H1 (cell line): ENCODE measurements around the gene DHX57. TPM values are rescaled to one million over a fixed set of nuclear protein-coding genes. Genes with fewer than 3 reads are reported as not detected.

Source experiments
- CTCF ChIA-PET: fragments of 300-600 bp; sonication (Branson Sonifier 250); formaldehyde crosslinking; loops from one replicate; lab custom pipeline; 2021; ENCODE audit not compliant: partially characterized antibody; lab: Charles Lee
- POLR2A ChIA-PET: fragments of 300-600 bp; sonication (Branson Sonifier 250); formaldehyde crosslinking; loops from one replicate; lab custom pipeline; 2021; ENCODE audit warnings: inconsistent platforms; ENCODE audit not compliant: partially characterized antibody; lab: Charles Lee
- DNase-seq, 2 experiments: peaks; one replicate each; pipeline versions ENCODE4 v3.0.0 to v3.0.0-alpha.2; 2010 to 2022; ENCODE audit warnings: low spot score in 2 of 2, low read depth in 1 of 2, mixed read lengths in 1 of 2
- FAIRE-seq: peaks from 2 replicates; lab custom pipeline; 2011; peaks lifted over from hg19 to GRCh38; lab: Jason Lieb, UNC
- H2AFZ ChIP-seq: 2 replicates; pipeline ENCODE4 v1.8.1; 2012; ENCODE audit warnings: low read length, inconsistent platforms
- H2AK5ac ChIP-seq: 2 replicates; pipeline ENCODE4 v1.6.1; 2013; ENCODE audit warnings: low read depth, low read length
- H2BK120ac ChIP-seq: replicated peaks from 2 replicates; pipeline ENCODE3; 2013; ENCODE audit warnings: low read depth, low read length, inconsistent platforms
- H2BK12ac ChIP-seq: 2 replicates; pipeline ENCODE4 v1.6.1; 2013; ENCODE audit warnings: low read depth, low read length
- H2BK15ac ChIP-seq: 2 replicates; pipeline ENCODE4 v1.6.1; 2013; ENCODE audit warnings: low read length
- H2BK20ac ChIP-seq: 2 replicates; pipeline ENCODE4 v1.6.1; 2013; ENCODE audit warnings: low read length
- H2BK5ac ChIP-seq: 2 replicates; pipeline ENCODE4 v1.6.1; 2013; ENCODE audit warnings: low read depth, low read length
- H3K14ac ChIP-seq: 2 replicates; pipeline ENCODE4 v1.6.1; 2013; ENCODE audit warnings: inconsistent platforms; ENCODE audit not compliant: insufficient read length
- H3K18ac ChIP-seq: 2 replicates; pipeline ENCODE4 v1.6.1; 2013; ENCODE audit warnings: low read length; ENCODE audit errors: extremely low read depth
- H3K23ac ChIP-seq: 2 replicates; pipeline ENCODE4 v1.6.1; 2013; ENCODE audit warnings: inconsistent platforms; ENCODE audit not compliant: insufficient read length
- H3K23me2 ChIP-seq: 2 replicates; pipeline ENCODE4 v1.6.1; 2013; ENCODE audit warnings: low read depth, low read length
- H3K27ac ChIP-seq: 2 replicates; pipeline ENCODE4 v1.6.1; 2011; ENCODE audit warnings: low read depth, low read length, inconsistent platforms
- H3K27me3 ChIP-seq, 4 experiments: replicated peaks in 1 of 4; 1 replicate in 1 of 4; 2 replicates in 3 of 4; pipeline versions ENCODE4 v1.6.1 to v1.8.1; 2011 to 2013; ENCODE audit warnings: low read length in 3 of 4, mild to moderate bottlenecking in 3 of 4, inconsistent platforms in 2 of 4, mixed read lengths in 2 of 4, moderate library complexity in 1 of 4; ENCODE audit not compliant: control insufficient read depth in 3 of 4, insufficient read depth in 3 of 4; ENCODE audit errors: extremely low read depth in 1 of 4
- H3K36me3 ChIP-seq, 4 experiments: 2 replicates each; pipeline versions ENCODE4 v1.6.1 to v1.8.1; 2011 to 2013; ENCODE audit warnings: mild to moderate bottlenecking in 4 of 4, low read length in 3 of 4, moderate library complexity in 2 of 4, control low read depth in 1 of 4, inconsistent platforms in 1 of 4; ENCODE audit not compliant: insufficient read depth in 4 of 4, control insufficient read depth in 2 of 4
- H3K4ac ChIP-seq: replicated peaks from 2 replicates; pipeline ENCODE3; 2013; ENCODE audit warnings: low read length, low read depth, mixed read lengths, inconsistent platforms; ENCODE audit not compliant: insufficient read length
- H3K4me1 ChIP-seq, 4 experiments: replicated peaks in 1 of 4; 1 replicate in 1 of 4; 2 replicates in 3 of 4; pipeline versions ENCODE4 v1.6.1 to v1.8.1; 2011 to 2013; ENCODE audit warnings: low read length in 3 of 4, inconsistent platforms in 2 of 4, mixed read lengths in 1 of 4; ENCODE audit not compliant: insufficient read depth in 4 of 4, control insufficient read depth in 3 of 4
- H3K4me2 ChIP-seq, 2 experiments: 2 replicates each; pipeline versions ENCODE4 v1.6.1 to v1.8.1; 2011 to 2013; ENCODE audit warnings: low read depth in 2 of 2, low read length in 2 of 2, control low read depth in 1 of 2, inconsistent platforms in 1 of 2, mild to moderate bottlenecking in 1 of 2; ENCODE audit not compliant: insufficient read depth in 1 of 2
- H3K4me3 ChIP-seq, 4 experiments: fragments of 200-600, 300-600 bp in 1 of 4; sonication (generic), shearing (Covaris generic), sonication (Bioruptor Twin) in 1 of 4; 2 replicates each; pipeline versions ENCODE4 v1.5.1 to v1.8.1; 2011 to 2016; ENCODE audit warnings: low read length in 4 of 4, low read depth in 3 of 4, control low read depth in 2 of 4, inconsistent platforms in 2 of 4, mild to moderate bottlenecking in 2 of 4, mixed read lengths in 1 of 4, moderate library complexity in 1 of 4; ENCODE audit not compliant: insufficient read depth in 2 of 4; ENCODE audit errors: extremely low read depth in 1 of 4
- H3K56ac ChIP-seq: replicated peaks from 2 replicates; pipeline ENCODE3; 2013; ENCODE audit warnings: low read depth, mild to moderate bottlenecking, mixed read lengths, low read length, inconsistent platforms; ENCODE audit not compliant: insufficient read length
- H3K79me1 ChIP-seq: 2 replicates; pipeline ENCODE4 v1.6.1; 2013; ENCODE audit warnings: low read depth, low read length, control low read depth
- H3K79me2 ChIP-seq, 2 experiments: 2 replicates each; pipeline versions ENCODE4 v1.6.1 to v1.8.1; 2012 to 2013; ENCODE audit warnings: low read length in 2 of 2, mild to moderate bottlenecking in 2 of 2, inconsistent platforms in 1 of 2; ENCODE audit not compliant: insufficient read depth in 2 of 2, control insufficient read depth in 1 of 2
- H3K9ac ChIP-seq, 4 experiments: replicated peaks in 1 of 4; 1 replicate in 1 of 4; 2 replicates in 3 of 4; pipeline versions ENCODE4 v1.6.1 to v1.8.1; 2011 to 2013; ENCODE audit warnings: low read depth in 3 of 4, low read length in 3 of 4, control low read depth in 2 of 4, mild to moderate bottlenecking in 2 of 4, moderate library complexity in 2 of 4, inconsistent platforms in 1 of 4; ENCODE audit errors: extremely low read depth in 1 of 4
- H3K9me3 ChIP-seq, 2 experiments: 2 replicates each; pipeline versions ENCODE4 v1.6.1 to v1.8.1; 2012 to 2013; ENCODE audit warnings: mild to moderate bottlenecking in 2 of 2, moderate library complexity in 2 of 2, control low read depth in 1 of 2, inconsistent platforms in 1 of 2, low read depth in 1 of 2, low read length in 1 of 2, mixed read lengths in 1 of 2; ENCODE audit not compliant: insufficient read depth in 2 of 2
- H4K20me1 ChIP-seq, 2 experiments: replicated peaks in 1 of 2; 2 replicates each; pipeline versions ENCODE3 to v1.8.1; 2011 to 2013; ENCODE audit warnings: inconsistent platforms in 2 of 2, low read length in 2 of 2, mild to moderate bottlenecking in 1 of 2; ENCODE audit not compliant: insufficient read depth in 2 of 2, control insufficient read depth in 1 of 2
- H4K5ac ChIP-seq: 2 replicates; pipeline ENCODE4 v1.6.1; 2013; ENCODE audit warnings: low read length, low read depth, mixed read lengths, inconsistent platforms; ENCODE audit not compliant: insufficient read length
- H4K8ac ChIP-seq: 2 replicates; pipeline ENCODE4 v1.8.0; 2013; ENCODE audit warnings: mild to moderate bottlenecking, moderate library complexity, low read length, inconsistent platforms; ENCODE audit not compliant: insufficient read depth; ENCODE audit errors: extremely low read depth
- H4K91ac ChIP-seq: replicated peaks from 2 replicates; pipeline ENCODE3; 2013; ENCODE audit warnings: low read length, mixed read lengths, inconsistent platforms; ENCODE audit not compliant: insufficient read length
- BACH1 ChIP-seq: IDR thresholded peaks from 2 replicates; pipeline ENCODE4 v1.6.1; 2012; ENCODE audit warnings: low read length, improper control_type of control experiment
- BCL11A ChIP-seq, 2 experiments: IDR thresholded peaks; one replicate each; pipeline ENCODE4 v1.6.1; 2011; ENCODE audit warnings: low read depth in 2 of 2, low read length in 2 of 2, mild to moderate bottlenecking in 2 of 2
- EP300 ChIP-seq, 2 experiments: IDR thresholded peaks; 1 replicate in 1 of 2; 2 replicates in 1 of 2; pipeline ENCODE4 v1.6.1; 2011 to 2012; ENCODE audit warnings: low read depth in 2 of 2, low read length in 2 of 2, mild to moderate bottlenecking in 2 of 2, borderline replicate concordance in 1 of 2, inconsistent platforms in 1 of 2, moderate library complexity in 1 of 2
- EZH2 ChIP-seq: fragments of 200-600 bp; sonication (generic); IDR thresholded peaks from 2 replicates; pipeline ENCODE4 v1.7.1; 2012; ENCODE audit warnings: low read depth, mild to moderate bottlenecking, moderate library complexity, low read length, inconsistent platforms; ENCODE audit not compliant: severe bottlenecking
- HDAC6 ChIP-seq: IDR thresholded peaks from one replicate; pipeline ENCODE4 v1.7.1; 2012; ENCODE audit warnings: low read depth, mild to moderate bottlenecking, inconsistent platforms, low read length, moderate library complexity
- JUND ChIP-seq: IDR thresholded peaks from 2 replicates; pipeline ENCODE4 v1.6.1; 2011; ENCODE audit warnings: mild to moderate bottlenecking, improper control_type of control experiment, low read length
- MAFK ChIP-seq: IDR thresholded peaks from 2 replicates; pipeline ENCODE4 v1.6.1; 2012; ENCODE audit warnings: low read depth, mild to moderate bottlenecking, improper control_type of control experiment, low read length
- PHF8 ChIP-seq: fragments of 200-600 bp; sonication (generic); conservative IDR thresholded peaks from 2 replicates; pipeline ENCODE4 v1.7.1; 2012; ENCODE audit warnings: low read depth, mild to moderate bottlenecking, inconsistent platforms, low read length, moderate library complexity
- POLR2AphosphoS5 ChIP-seq: IDR thresholded peaks from 2 replicates; pipeline ENCODE4 v1.6.1; 2011; ENCODE audit warnings: low read depth, low read length
- SAP30 ChIP-seq: fragments of 300-600 bp; sonication (generic); IDR thresholded peaks from 2 replicates; pipeline ENCODE4 v1.7.1; 2012; ENCODE audit warnings: low read length, moderate library complexity, mild to moderate bottlenecking, inconsistent platforms; ENCODE audit not compliant: insufficient read depth, insufficient replicate concordance
- SIN3A ChIP-seq, 2 experiments: IDR thresholded peaks in 1 of 2; conservative IDR thresholded peaks in 1 of 2; 2 replicates each; pipeline ENCODE4 v1.6.1; 2011 to 2012; ENCODE audit warnings: low read length in 2 of 2, improper control_type of control experiment in 1 of 2, low read depth in 1 of 2, mild to moderate bottlenecking in 1 of 2
- SP4 ChIP-seq: IDR thresholded peaks from 2 replicates; pipeline ENCODE4 v1.6.1; 2012; ENCODE audit warnings: low read length, inconsistent platforms
- WGBS, 2 experiments: shearing (Covaris generic) in 1 of 2; methylation state at CpG; one replicate each; pipeline versions ENCODE4 v1.1.6 to v1.1.7; 2013 to 2015; ENCODE audit warnings: low lambda C conversion rate in 2 of 2, mixed read lengths in 2 of 2, inconsistent platforms in 1 of 2, low coverage in 1 of 2, missing lambda C conversion rate in 1 of 2; ENCODE audit not compliant: insufficient replicate concordance in 2 of 2, insufficient coverage in 1 of 2, insufficient read length in 1 of 2; ENCODE audit errors: extremely low coverage in 1 of 2, missing lambda C conversion rate in 1 of 2; 5-methylcytosine and 5-hydroxymethylcytosine counted together
- polyA plus RNA-seq, 7 experiments: library from polyadenylated mRNA; depleted of rRNA in 3 of 7; stranded (reverse) in 5 of 7; unstranded in 2 of 7; fragments of >200 nt in 5 of 7; fragments of 200-250 nt in 2 of 7; gene quantifications; 1 replicate in 5 of 7; 2 replicates in 1 of 7; 4 replicates in 1 of 7; pipeline versions ENCODE4 v1.2.1 to v1.2.3, GENCODE V29; 2011 to 2013; ENCODE audit warnings: missing spikeins in 2 of 7, mixed read lengths in 2 of 7
- total RNA-seq: library from RNA; stranded (reverse); fragmentation: NEBNext Ultra II Directional; extraction: Animal tissue kit (Norgen Biotek cat#: 25700); gene quantifications from 2 replicates; pipeline ENCODE4 v1.2.1, GENCODE V29; 2021
- TF ChIP-seq, protein P1 (sequence below): IDR thresholded peaks from 2 replicates; pipeline ENCODE4 v1.6.1; 2011; ENCODE audit warnings: low read depth, mild to moderate bottlenecking, low read length; ENCODE audit not compliant: insufficient read depth

DHX57 gene
- total and polyA plus RNA-seq, 2 of the 8 experiments (the other 6 are each of a cell fraction or from before 2014, with no cell fraction given): 10.7 to 32.9 TPM

DNA sequence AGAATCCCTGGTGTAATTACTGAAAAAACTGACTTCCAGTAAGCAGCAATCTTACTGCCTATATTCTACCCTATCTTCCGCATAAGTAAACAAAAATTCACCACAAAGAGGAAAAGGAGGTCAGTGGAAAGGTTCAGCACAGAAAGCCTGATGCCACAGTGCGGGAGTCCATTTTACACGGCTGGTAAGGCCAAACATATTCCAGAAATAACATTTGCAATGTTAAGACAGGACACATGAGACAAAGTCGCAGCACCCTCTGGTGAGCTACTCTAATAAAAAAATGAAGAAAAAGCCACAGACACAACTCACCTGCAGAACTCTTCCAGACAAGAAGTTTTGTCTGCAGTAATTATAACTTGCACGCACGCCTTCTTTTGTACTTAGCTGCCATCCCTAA is 57.2 kb downstream of the DHX57 start:
- H3K79me1 ChIP-seq: no peaks in the 10 kb centered on the region
- H3K9ac ChIP-seq: no peak overlapping the region
- no peaks in the 10 kb centered on the region for H4K20me1 ChIP-seq
- no peak overlapping the region for H2BK15ac ChIP-seq
- H3K79me2 ChIP-seq: no peaks in the 10 kb centered on the region
- no peaks in the 10 kb centered on the region for H3K27me3 ChIP-seq
- H3K4ac ChIP-seq: no peak overlapping the region
- no peak overlapping the region for H4K91ac ChIP-seq
- DNase-seq (no peak), FAIRE-seq (no peak)
- H3K23me2 ChIP-seq: no peaks in the 10 kb centered on the region
- no peak overlapping the region for H4K8ac ChIP-seq
- no peaks in the 10 kb centered on the region for H3K4me1 ChIP-seq
- H2BK20ac ChIP-seq: no peak overlapping the region
- H3K4me2 ChIP-seq: no peak overlapping the region
- H3K36me3 ChIP-seq: peaks cover 6 to 37% (median 11%) of the 10 kb centered on the region in 4 experiments
- WGBS, 2 experiments: 74% methylated on average over 6 of the region's 6 CpGs; no CpG with 5 or more reads in 1 of the 2 experiments
- ChIA-PET CTCF (interaction anchor here (0.6 to 1.5 kb wide), 6 partner anchors 12 to 1171 kb away, joined by 3 to 4 read pairs (median 4); no protein-coding TSS in a partner anchor), POLR2A (interaction anchor here (0.7 to 2.4 kb wide), 5 partner anchors 13 to 237 kb away, joined by 3 to 10 read pairs (median 3); partner anchors contain the start of gene SRSF7)
- no peak overlapping the region for H2AFZ ChIP-seq
- H3K27ac ChIP-seq: no peak overlapping the region
- no peak overlapping the region for H3K56ac ChIP-seq
- H2BK120ac ChIP-seq: no peak overlapping the region
- H3K9me3 ChIP-seq: no peaks in the 10 kb centered on the region
- no peak overlapping the region for H3K23ac ChIP-seq
- H4K5ac ChIP-seq: no peak overlapping the region
- H3K4me3 ChIP-seq: no peak overlapping the region
- no peak overlapping the region for H3K14ac ChIP-seq
- no peak overlapping the region for H3K18ac ChIP-seq
- no peak overlapping the region for H2BK12ac ChIP-seq
- no peak overlapping the region for H2AK5ac ChIP-seq
- H2BK5ac ChIP-seq: no peak overlapping the region
- TF ChIP-seq BCL11A (IDR thresholded peaks at IDR 0.05; ENCODE audit: low read depth in 2 of 2, low read length in 2 of 2) (no peak), BACH1 (no peak), POLR2AphosphoS5 (no peak), MAFK (no peak), PHF8 (no peak), SIN3A (conservative IDR thresholded peaks at IDR 0.05 in 1 of 2, IDR thresholded peaks at IDR 0.05 in 1 of 2; ENCODE audit: low read depth in 1 of 2, low read length in 2 of 2) (no peak), EZH2 (no peak), HDAC6 (no peak), SP4 (no peak), JUND (no peak), EP300 (IDR thresholded peaks at IDR 0.05; ENCODE audit: borderline replicate concordance in 1 of 2, low read depth in 2 of 2, low read length in 2 of 2) (no peak), SAP30 (no peak)
- TF ChIP-seq, protein P1, sequence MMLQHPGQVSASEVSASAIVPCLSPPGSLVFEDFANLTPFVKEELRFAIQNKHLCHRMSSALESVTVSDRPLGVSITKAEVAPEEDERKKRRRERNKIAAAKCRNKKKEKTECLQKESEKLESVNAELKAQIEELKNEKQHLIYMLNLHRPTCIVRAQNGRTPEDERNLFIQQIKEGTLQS: no peak
